Right renal pelvis (tissue), 4 donors: ENCODE data around the gene MYOD1. TPM values are rescaled to one million over a fixed set of nuclear protein-coding genes. Genes with fewer than 3 reads are reported as not detected.

ENCODE experiments used
- DNase-seq, 4 donors: peaks; one replicate each; pipeline ENCODE4 v3.0.0-alpha.2; 2013; ENCODE audit warnings: low read depth in 4 of 4, low spot score in 3 of 4, missing footprints in 1 of 4
- polyA plus RNA-seq, 4 donors: library from polyadenylated mRNA; unstranded; fragments of 120-200 nt; gene quantifications; one replicate each; pipeline ENCODE4 v1.2.1, GENCODE V29; 2013; ENCODE audit not compliant: insufficient read length in 4 of 4

The MYOD1 gene
- polyA plus RNA-seq, 4 donors, result not detected

DNA sequence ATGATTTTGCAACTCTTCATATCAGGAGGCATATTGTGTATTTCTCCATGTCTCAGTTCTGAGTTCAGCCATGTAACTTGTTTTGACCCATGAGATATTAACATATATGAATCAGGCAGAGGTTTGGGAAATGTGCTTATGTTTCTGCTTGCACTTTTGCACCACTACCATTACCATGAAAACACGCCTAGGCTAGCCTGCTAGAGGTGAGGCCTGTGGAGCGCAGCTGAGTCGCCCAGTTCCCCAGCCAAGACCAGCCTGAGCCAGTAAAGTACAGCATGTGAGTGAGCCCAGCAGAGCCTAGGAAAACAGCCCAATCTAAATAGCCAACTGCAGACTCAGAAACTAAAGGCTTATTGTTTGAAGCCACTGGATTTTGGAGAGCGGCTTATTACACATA is 18.4 kb upstream of the MYOD1 start:
- DNase-seq, result no peak

DNA sequence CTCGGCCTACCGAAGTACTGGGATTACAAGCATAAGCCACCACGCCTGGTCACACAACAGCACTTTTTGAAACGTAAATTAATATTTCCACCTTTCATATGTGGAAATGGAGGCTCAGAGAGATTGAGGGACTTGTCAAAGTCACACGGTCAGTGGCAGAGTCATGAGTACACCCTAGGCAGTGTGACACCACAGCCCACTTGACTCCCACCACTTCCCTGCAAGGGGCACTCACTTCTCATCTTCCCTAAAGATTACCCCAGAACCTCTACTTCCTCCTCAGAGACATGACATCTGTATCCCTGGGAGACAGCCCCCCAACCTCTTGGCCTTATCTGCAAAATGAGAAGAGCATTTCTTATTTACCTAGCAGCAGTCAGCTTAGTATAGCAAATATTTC is 16.5 kb upstream of the MYOD1 start:
- DNase-seq, result no peak

DNA sequence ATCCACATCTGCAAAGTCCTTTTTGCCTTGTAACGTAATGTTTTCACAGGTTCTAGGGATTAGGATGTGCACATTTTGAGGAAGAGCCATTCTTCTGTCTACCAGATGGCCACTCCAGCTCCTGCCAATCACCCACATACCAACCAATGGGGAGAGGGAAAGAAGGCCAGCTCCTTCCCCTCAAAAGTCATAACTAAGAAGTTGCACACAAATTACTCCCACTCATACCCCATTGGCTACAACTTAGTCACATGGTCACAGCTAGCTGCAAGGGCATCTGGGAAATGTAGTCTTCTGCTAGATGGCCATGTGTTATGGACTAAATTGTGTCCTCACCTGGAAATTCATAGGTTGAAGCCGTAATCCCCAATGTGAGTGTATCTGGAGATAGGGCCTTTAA is 15.4 kb upstream of the MYOD1 start:
- DNase-seq, result no peak

DNA sequence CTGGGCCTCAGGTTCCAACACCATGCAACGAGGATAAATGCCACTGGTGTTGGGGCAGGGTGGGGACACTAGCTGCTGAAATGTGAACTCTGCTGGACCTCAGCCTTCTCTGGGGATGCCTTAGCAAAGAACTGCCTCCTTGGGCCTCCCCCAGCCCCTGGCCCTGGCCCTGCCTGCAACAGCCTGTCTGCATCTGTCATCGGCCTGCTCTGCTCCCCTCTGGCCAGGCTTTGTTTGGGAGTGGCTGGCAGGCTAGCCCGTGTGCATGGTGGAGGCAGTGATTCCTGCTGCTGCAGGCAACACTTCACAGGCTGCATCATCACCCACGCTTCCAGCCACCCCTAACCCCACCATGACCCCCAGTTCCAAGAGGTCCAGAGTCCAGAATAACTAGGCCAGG is 11.5 kb upstream of the MYOD1 start:
- DNase-seq, result no peak

DNA sequence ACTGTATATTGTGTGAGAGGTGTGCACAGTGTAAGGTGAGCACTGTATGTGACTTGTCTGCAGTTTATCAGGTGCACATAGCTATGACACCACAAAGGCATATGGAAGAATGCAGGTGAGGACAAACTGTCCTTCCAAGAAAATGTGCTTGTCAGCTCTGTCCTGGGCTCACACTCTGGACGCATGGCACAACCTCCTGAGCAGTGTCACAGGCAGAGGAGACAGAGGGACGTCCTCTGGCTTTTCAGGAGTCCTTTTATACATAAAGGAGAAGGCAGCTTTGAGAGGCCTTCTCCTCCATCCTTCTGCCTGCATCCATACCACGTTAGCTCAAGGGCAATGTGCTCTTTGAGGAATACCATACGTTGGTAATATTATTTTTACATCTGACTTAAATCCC is 7.5 kb upstream of the MYOD1 start:
- no peak for DNase-seq

DNA sequence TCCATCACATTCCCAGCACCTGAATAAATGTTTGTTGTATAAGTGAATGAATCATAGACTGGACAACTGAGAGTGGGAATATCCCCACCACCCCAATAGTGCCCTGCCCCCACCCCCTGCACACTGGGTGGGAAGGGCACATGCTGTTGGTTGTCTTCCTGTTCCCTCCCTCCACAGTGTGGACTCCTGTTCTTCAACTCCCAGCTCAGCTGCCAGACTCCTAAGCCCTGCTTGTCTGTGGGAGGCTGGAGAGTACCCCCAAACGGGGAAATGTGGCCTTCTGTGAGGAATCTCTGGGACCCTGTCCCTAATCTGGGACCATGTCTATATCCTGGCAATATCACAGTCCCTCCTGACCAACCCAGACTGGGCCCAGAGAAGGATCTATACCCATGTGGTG is 5.5 kb upstream of the MYOD1 start:
- no peak for DNase-seq

DNA sequence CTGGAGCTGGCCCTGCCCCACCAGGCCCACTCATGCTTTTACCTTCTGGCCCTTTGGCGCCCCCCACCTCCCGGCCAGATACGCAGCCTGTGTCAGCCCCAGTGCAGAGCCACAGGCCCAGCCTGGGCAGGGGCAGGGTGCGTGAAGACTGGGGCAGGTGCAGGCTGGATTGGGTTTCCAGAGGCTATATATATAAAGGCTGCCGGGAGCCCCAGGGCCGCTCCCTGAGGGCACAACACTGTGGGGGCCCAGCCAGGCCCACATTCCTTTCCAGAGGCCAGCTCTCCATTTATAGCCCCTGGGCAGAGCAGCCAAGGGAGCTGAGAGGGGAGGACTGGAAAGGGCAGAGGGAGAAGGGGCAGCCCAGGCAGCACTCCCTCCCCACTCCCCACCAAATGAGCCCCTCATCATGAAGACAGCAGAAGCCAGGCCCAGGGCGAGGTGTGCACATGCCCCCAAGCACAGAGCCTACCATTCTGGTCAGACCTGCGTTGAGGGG is 5.0 kb upstream of the MYOD1 start:
- DNase-seq, result no peak

DNA sequence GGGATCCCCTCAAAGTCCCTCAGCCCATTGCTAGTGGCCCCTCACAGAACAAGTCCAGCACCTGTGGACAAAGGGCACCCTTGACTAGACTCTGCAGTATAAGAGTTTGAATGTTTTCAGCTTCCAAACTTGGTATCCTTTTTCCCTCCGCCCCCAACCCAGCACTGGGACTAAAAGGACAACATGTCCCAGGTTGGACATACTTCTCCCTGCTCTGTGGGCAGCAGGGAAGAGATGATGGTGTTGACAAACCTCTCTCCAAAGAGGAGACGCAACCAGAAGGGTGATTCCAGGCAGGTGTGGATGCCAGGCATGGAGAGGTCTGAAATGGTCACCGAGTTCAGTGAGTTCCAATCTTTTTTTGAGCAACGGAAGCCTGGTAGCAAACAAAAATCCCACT is 4.5 kb upstream of the MYOD1 start:
- DNase-seq, result no peak

DNA sequence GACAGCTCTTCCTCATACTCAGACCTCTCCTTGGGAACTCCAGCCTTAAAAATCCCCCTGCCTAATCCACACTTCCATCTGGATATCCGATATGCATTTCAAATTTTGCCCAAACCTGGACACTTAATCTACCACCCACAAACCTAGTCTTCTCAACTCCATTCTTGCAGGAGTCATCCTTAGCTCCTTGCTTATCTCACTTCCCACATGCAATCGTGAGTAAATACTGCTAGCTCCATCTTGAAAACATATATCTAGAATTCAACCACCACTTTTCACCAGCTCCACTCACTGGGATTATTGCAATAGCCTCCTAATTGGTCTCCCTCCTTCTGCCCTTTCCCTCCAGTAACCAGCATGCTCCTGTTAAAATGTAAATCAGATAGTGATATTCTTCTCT is 2.6 kb upstream of the MYOD1 start:
- DNase-seq, result no peak

DNA sequence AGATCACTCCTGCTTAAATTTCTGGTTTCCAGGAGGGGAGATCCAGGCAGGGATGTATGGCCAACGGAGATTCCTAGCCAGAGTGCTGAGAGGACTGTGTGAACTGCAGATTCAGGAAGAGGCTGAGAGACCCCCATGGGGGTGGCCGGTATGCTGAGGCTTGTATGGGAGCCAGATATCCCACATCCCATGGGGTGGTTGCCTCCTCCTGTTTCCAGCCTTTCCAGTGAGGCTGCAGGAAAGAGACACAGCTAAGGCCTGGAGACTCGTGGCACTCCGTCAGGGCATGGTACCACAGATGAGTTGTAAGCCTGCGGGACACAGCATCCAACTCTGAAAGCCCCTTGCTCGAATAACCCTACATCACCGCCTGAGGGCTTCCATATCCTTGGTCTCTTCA is 1.4 kb upstream of the MYOD1 start:
- DNase-seq, result no peak

DNA sequence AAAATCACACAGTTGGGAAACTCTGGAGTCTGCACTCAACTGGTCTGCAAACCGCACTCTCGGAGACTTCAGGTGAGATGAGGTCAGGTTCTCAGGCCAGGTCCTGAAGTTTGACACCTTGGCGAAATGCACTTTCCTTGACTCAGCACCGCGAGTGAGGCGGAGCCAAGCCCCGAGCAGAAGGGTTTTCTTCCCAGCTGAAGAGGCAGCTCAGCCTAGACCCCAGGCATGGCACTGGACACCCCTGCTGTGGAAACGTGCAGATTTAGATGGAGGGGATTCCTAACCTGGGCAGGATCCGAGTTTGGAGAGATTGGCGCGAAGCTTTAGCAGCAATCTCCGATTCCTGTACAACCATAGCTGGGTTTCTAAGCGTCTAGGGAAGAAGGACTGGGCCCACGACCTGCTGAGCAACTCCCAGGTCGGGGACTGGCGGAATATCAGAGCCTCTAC is 835 bp upstream of the MYOD1 start:
- DNase-seq, result no peak

DNA sequence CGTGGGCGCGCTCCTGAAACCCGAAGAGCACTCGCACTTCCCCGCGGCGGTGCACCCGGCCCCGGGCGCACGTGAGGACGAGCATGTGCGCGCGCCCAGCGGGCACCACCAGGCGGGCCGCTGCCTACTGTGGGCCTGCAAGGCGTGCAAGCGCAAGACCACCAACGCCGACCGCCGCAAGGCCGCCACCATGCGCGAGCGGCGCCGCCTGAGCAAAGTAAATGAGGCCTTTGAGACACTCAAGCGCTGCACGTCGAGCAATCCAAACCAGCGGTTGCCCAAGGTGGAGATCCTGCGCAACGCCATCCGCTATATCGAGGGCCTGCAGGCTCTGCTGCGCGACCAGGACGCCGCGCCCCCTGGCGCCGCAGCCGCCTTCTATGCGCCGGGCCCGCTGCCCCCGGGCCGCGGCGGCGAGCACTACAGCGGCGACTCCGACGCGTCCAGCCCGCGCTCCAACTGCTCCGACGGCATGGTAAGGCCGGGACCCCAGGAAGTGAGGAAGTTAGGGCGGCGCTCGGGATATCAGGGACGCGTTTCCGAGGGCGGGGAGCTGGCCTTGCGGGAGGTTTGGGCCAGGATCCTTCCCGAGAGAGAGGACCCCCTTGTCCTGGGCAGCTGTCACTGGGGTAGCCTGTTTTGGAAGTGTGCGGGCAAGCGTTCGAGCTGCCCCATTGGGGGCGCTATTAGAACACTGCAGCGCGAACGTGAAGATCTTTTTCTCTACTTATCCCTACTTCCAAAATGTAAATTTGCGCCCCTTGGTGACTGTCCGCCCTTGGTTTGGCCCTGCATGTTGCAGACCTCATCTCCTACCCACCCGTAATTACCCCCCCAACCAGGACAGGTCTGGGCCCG is 796 bp downstream of the MYOD1 start:
- DNase-seq, result no peak

DNA sequence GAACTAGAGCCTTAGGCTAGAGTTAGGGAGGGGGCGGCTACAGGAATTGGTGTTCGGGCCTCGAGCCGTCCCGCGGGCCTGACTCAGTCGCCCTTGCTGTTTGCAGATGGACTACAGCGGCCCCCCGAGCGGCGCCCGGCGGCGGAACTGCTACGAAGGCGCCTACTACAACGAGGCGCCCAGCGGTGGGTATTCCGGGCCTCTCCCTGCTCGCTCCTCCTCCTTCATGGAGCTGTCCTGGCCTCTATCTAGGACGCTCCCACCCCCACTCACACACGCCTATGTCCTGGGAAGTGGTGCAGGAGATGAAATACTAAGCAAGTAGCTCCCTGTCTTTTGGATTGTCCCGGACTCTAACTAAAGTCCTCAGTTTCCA is 1.4 kb downstream of the MYOD1 start:
- DNase-seq, result no peak

DNA sequence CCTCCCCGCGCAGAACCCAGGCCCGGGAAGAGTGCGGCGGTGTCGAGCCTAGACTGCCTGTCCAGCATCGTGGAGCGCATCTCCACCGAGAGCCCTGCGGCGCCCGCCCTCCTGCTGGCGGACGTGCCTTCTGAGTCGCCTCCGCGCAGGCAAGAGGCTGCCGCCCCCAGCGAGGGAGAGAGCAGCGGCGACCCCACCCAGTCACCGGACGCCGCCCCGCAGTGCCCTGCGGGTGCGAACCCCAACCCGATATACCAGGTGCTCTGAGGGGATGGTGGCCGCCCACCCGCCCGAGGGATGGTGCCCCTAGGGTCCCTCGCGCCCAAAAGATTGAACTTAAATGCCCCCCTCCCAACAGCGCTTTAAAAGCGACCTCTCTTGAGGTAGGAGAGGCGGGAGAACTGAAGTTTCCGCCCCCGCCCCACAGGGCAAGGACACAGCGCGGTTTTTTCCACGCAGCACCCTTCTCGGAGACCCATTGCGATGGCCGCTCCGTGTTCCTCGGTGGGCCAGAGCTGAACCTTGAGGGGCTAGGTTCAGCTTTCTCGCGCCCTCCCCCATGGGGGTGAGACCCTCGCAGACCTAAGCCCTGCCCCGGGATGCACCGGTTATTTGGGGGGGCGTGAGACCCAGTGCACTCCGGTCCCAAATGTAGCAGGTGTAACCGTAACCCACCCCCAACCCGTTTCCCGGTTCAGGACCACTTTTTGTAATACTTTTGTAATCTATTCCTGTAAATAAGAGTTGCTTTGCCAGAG is 2.0 kb downstream of the MYOD1 start:
- DNase-seq, result no peak

DNA sequence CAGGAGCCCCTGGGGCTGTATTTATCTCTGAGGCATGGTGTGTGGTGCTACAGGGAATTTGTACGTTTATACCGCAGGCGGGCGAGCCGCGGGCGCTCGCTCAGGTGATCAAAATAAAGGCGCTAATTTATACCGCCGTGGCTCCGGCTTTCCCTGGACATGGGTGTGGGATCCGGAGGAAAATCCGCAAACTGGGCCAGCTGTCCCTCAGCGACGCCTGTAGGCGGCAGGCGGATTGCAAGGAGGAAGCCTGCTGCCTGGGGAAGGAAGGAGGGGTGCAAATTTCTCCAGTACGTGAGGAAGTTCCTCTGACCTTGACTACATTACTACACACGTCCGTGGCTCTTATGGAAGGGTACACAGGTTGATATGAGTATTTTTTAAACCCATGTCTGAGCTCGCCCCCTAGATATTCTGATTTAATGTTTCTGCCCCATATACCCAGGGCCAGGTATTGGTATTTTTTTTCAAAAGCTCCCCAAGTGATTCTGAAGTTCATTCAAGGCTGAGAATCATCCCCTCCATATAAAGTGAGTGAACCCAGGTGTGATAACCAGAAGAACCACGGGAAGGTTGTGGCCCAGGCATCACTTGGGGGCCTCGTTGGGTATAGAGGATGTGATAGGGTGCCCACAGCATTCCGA is 2.8 kb downstream of the MYOD1 start:
- no peak for DNase-seq

DNA sequence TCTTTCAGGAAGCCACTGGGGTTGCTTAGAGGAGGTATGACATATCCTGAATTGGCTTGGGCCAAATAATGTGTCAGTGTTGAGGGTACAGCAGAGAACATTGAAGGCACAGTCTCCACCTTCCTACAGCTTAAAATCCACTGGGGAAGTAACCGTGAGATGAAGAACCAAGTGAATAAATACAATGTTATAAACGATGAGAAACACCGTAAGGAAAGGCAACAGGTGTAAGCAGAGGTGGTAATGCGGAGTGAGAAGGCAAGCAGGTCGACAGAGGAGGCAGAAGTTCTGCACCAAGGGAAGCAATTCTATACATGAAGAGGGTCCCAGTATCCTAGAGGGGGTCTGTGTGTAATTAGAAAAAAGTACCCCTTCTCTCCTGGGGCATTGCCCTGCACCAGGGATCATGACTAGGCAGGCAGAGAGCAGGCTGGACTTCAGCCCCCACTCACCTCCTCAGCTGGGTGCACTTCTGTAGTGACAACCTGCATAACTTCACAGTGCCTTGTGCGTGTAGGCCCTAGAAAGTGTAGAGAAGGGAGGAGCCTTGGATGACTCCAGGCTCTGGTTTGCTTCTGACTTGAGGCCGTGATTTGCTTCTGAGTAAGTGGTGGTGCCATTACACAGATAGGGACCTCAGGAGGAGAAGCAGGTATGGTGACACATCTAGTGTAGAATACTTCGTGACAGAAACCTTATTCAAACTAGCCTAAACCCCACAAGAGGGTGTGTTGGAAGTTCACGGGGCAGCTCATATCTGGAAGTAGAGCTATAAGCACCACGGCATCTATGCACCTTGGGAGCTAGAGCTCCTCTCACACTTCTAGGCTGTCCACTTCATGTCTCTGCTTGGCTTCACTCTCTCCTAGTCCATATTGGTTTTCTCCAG is 4.9 kb downstream of the MYOD1 start:
- no peak for DNase-seq

DNA sequence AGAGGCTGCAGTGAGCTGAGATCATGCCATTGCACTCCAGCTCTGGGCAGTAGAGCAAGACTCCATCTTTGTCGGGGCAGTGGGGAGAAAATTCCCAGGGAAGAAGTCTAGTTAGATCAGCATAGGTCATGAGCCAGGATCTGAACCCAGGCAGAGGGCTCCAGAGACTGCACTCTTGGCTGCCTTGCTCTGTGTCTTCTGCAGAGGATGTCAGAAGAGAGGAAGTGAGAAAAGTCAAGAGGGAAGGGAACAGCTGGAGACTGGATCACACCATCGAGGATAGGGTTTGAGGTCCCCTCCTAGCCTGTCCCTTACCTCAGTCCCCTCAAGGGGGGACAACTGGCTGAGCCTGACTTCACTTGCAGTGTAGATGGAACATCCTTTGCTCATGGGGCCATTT is 5.8 kb downstream of the MYOD1 start:
- DNase-seq, result no peak

DNA sequence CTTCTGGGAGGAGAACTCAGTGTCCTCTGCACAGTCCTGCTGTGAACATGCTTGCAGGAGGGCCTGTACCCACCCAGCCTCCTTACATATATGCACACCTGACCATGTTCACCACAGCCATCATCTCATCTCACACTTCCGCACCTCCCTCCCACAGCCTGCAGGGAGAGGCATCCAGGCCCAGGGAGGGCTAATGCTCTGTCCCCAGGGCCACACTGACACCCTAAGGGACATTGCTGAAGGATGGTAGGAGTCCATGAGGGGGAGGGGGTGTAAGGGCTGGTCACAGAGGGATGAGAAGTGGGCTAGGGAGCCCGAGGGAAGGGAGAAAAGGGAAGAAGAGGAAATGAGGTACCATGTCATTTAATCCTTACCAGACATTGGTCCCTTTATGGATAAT is 10.8 kb downstream of the MYOD1 start:
- no peak for DNase-seq

DNA sequence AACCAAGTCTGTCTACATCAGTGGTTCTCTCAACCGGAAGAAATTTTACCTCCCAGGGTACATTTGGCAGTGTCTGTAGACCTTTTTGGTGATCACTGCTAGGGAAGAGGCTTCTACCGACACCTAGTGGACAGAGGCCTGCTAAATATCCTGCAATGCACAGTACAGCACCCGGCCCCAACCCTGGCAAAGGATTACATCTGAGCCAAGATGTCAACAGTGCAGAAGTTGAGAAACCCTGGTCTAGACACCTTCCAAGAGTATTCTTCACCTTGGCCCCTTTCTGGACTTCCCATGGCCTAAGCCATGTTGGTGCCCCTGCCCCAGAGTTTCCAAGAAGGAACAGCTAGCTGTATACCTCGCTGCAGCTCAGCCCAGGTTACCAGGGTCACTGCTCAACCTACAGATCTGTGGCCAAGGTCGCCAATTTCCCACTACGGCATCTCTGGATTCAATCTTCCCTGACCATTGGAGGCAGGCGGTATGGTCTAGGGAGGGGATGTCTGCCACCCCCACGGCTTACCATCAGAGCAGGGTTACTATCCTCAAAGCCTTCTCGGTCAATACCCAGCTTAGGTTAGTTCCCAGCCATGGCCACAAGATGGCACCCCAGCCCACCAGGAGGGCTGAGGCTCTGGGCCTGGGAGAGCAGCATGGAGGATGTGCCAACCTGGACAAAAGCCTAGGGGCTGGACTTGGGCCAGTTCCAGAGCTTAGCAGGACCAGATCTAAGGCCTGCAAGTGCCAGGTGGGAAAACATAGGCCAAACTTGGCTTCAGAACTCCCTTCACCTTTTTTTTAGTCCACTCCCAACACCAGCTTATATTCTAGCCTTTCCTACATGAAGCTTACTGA is 11.5 kb downstream of the MYOD1 start:
- DNase-seq, result peak in 3 of 4 donors; percentile 61 to 74 (median 64)

DNA sequence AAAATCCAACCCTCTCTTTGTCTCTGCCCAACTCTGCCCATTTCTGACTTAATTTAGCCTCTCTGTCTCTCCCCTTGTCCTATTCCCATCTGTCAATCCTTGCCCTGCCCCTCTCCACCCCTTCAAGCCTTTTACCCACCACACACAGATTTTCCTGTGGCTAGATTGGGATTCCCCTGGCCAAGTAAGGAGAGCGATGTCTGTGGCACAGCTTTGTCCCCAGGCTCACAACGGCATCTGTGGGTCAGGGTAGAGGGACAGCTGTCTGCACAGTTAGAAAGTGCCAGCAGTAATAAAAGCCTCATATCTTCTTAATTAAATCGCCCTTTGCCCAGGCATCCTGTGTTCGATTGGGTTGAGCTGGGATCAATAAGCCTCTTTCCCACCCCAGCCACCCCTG is 13.9 kb downstream of the MYOD1 start:
- DNase-seq, result no peak
